IPS DF 6.9 (cell line): ENCODE data around the gene DCDC2C.
A peak's percentile ranks its signal among the peaks of the same experiment; 100 is the strongest.

ENCODE experiments used
- DNase-seq: peaks from one replicate; pipeline ENCODE4 v3.0.0-alpha.2; 2013; ENCODE audit warnings: low read depth, low spot score
- H3K27ac ChIP-seq: one replicate; pipeline ENCODE4 v1.5.1; 2013; ENCODE audit warnings: low read length, control low read depth
- H3K27me3 ChIP-seq: 2 replicates; pipeline ENCODE4 v1.6.1; 2013; ENCODE audit warnings: mild to moderate bottlenecking, low read length; ENCODE audit not compliant: control insufficient read depth, insufficient read depth
- H3K36me3 ChIP-seq: 2 replicates; pipeline ENCODE4 v1.6.1; 2013; ENCODE audit warnings: low read length; ENCODE audit not compliant: control insufficient read depth, insufficient read depth
- H3K4me1 ChIP-seq: 2 replicates; pipeline ENCODE4 v1.6.1; 2013; ENCODE audit warnings: low read length; ENCODE audit not compliant: control insufficient read depth, insufficient read depth
- H3K4me3 ChIP-seq: 2 replicates; pipeline ENCODE4 v1.5.1; 2013; ENCODE audit warnings: mild to moderate bottlenecking, low read length
- H3K9me3 ChIP-seq: 2 replicates; pipeline ENCODE4 v1.6.1; 2013; ENCODE audit warnings: low read length, inconsistent platforms; ENCODE audit not compliant: control insufficient read depth, insufficient read depth
- WGBS: extraction: QIAGEN DNeasy Blood & Tissue Kit; methylation state at CpG from one replicate; pipeline ENCODE4 v1.1.7; 2013; ENCODE audit warnings: mixed read lengths, missing lambda C conversion rate; ENCODE audit not compliant: insufficient read length, insufficient coverage; 5-methylcytosine and 5-hydroxymethylcytosine counted together

Gene DCDC2C

GRCh38 chr2:3770724-3771415 lies 67.5 kb downstream of the DCDC2C start:
- Histone ChIP-seq H3K36me3 (no peaks in the 10 kb centered on the region), H3K27me3 (no peaks in the 10 kb centered on the region), H3K4me3 (no peak overlapping the region), H3K9me3 (no peaks in the 10 kb centered on the region), H3K4me1 (no peaks in the 10 kb centered on the region), H3K27ac (no peak overlapping the region)
- WGBS: no CpG with 5 or more reads among the region's 19 CpGs
- DNase-seq: no peak

DNA sequence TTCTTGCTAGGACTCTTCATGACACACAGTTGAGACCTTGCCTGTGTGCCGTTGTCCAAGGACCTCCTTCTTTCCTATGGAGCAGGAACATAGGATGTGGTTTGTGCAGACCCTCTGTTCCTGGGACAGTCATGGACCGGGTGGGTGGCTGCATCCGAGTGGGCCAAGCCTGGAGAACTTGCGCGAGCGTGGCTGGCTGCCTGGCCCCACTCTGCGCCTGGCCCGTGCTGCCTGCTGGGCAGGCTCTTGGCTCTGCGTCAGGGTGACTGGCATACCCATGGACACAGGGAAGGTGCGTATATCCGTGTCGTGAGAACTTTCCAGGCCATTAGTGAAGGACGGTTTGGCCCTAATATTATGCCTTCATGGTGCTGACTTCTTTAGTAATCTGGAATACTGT lies 68.2 kb downstream of the DCDC2C start:
- DNase-seq: no peak
- Histone ChIP-seq H3K27me3 (no peaks in the 10 kb centered on the region), H3K27ac (no peak overlapping the region), H3K4me1 (no peaks in the 10 kb centered on the region), H3K4me3 (no peak overlapping the region), H3K36me3 (no peaks in the 10 kb centered on the region), H3K9me3 (no peaks in the 10 kb centered on the region)
- no CpG with 5 or more reads among the region's 13 CpGs for WGBS

DNA sequence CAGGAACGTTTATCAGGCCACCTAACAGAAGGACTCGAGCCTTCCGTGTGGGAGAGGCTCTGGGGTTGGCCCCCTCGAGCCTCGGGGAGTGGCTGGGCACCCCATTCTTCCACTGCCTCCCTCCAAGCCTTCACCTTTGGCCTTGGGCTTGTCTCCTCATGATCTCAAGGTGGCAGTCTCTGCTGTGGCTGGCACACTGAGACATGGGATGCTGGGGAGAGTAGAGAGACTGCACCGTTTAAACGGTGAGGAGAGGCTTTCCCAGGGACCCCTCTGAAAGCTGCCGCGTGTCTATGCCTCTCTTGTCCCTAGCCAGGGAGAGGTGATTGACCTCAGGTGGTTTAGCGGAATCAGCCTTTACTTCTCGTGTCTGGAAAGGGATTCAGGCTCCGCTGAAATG lies 71.0 kb downstream of the DCDC2C start:
- Histone ChIP-seq H3K27me3 (no peaks in the 10 kb centered on the region), H3K4me1 (no peaks in the 10 kb centered on the region)
- WGBS: no CpG with 5 or more reads among the region's 12 CpGs

DNA sequence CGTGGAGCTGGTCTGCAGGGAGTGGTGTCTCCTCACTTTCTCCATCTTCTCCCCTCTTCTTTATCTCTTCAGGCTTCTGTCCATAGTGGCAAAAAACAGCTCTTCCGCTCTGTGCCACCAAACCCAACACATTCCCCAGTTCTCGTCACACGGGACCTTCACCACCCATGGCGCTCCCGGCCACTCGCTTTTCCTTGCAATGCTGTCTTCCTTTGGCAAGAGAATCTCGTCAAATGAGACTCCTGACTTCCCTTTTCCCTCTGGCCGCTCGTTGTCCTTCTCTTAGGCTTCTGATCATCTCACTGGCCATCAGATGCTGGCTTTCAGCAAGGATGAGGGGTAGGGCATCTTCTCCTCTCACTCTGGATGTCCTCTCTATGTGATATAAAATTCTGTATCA lies 72.9 kb downstream of the DCDC2C start:
- no CpG with 5 or more reads among the region's 10 CpGs for WGBS
- no peaks in the 10 kb centered on the region for H3K9me3 ChIP-seq

More for the DNA sequence above, 71.0 kb downstream of the DCDC2C start:
- Histone ChIP-seq H3K4me3 (no peak overlapping the region), H3K36me3 (no peaks in the 10 kb centered on the region), H3K27ac (no peak overlapping the region), H3K9me3 (no peaks in the 10 kb centered on the region)
- DNase-seq: no peak

GRCh38 chr2:3777966-3778365 lies 74.6 kb downstream of the DCDC2C start:
- DNase-seq: no peak
- Histone ChIP-seq H3K36me3 (no peaks in the 10 kb centered on the region), H3K4me1 (no peaks in the 10 kb centered on the region), H3K4me3 (no peak overlapping the region), H3K9me3 (no peaks in the 10 kb centered on the region), H3K27me3 (no peaks in the 10 kb centered on the region), H3K27ac (no peak overlapping the region)
- no CpG with 5 or more reads among the region's 11 CpGs for WGBS

More for the DNA sequence above, 72.9 kb downstream of the DCDC2C start:
- Histone ChIP-seq H3K4me3 (no peak overlapping the region), H3K4me1 (no peaks in the 10 kb centered on the region), H3K27me3 (no peaks in the 10 kb centered on the region), H3K27ac (no peak overlapping the region), H3K36me3 (no peaks in the 10 kb centered on the region)
- DNase-seq: no peak

- Histone ChIP-seq H3K9me3 (no peaks in the 10 kb centered on the region), H3K27me3 (no peaks in the 10 kb centered on the region), H3K4me1 (no peaks in the 10 kb centered on the region), H3K36me3 (no peaks in the 10 kb centered on the region), H3K27ac (no peak overlapping the region), H3K4me3 (no peak overlapping the region)
- DNase-seq: no peak
- no CpG with 5 or more reads among the region's 24 CpGs for WGBS
Measured at GRCh38 chr2:3778851-3779495, 75.6 kb downstream of the DCDC2C start.

GRCh38 chr2:3779496-3780049 lies 76.2 kb downstream of the DCDC2C start:
- WGBS: no CpG with 5 or more reads among the region's 10 CpGs
- H3K27ac ChIP-seq: no peak overlapping the region

DNA sequence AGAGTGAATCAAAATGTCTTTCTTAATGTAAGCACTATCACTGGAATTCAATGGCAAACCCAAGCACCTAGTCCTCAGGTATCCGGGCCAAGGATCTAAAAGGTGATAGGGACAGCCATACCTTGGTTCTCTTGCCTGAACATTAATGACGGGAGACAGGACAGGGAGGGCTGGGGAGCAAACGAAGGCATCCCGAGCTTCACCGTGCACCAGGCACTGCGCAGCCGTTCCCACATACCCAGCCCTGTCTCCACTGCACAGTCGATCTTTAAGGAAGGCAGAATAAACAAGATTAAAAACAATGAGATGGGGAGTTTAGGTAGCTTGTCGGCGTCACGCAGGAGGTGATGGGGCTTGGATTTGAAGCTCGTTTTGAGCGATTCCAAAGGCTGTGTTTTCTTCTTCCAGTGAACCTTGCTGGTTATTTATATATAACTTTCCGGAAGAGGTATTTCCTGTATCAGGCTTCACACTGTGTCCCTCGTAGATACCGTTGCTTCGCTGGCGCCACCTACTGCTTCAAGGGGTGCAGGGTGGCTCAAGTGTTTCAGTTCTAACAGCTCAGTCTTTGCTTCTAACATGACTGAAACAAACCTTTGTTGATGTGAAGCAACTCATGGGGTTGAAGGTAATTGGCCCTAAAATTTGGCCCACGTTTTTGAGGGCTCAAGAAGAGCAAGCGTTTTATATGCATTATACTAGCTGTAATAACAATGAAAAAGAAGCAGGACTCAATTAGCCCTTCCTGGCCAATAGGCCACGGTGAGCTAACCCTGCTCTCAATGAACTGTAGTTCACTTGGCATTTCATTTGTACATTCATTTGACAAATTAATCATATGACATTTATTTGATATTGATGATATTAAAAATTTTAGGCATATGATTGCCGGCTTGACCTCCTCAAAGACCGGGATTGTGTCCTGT lies 77.4 kb downstream of the DCDC2C start:
- Histone ChIP-seq H3K9me3 (no peaks in the 10 kb centered on the region), H3K36me3 (no peaks in the 10 kb centered on the region), H3K27ac (no peak overlapping the region), H3K4me1 (peaks cover 2% of the 10 kb centered on the region), H3K27me3 (no peaks in the 10 kb centered on the region), H3K4me3 (no peak overlapping the region)
- peak; percentile 55 for DNase-seq
- no CpG with 5 or more reads among the region's 23 CpGs for WGBS

More at GRCh38 chr2:3779496-3780049, 76.2 kb downstream of the DCDC2C start:
- Histone ChIP-seq H3K4me3 (no peak overlapping the region), H3K9me3 (no peaks in the 10 kb centered on the region), H3K36me3 (no peaks in the 10 kb centered on the region), H3K4me1 (no peaks in the 10 kb centered on the region), H3K27me3 (no peaks in the 10 kb centered on the region)
- DNase-seq: no peak

- DNase-seq: no peak
- H3K27me3 ChIP-seq: no peaks in the 10 kb centered on the region
- H3K36me3 ChIP-seq: no peaks in the 10 kb centered on the region
- no peak overlapping the region for H3K27ac ChIP-seq
- WGBS: no CpG with 5 or more reads among the region's 4 CpGs
- no peak overlapping the region for H3K4me3 ChIP-seq
- H3K4me1 ChIP-seq: peaks cover 2% of the 10 kb centered on the region
- H3K9me3 ChIP-seq: no peaks in the 10 kb centered on the region
Measured at GRCh38 chr2:3784731-3785130, 81.4 kb downstream of the DCDC2C start.

DNA sequence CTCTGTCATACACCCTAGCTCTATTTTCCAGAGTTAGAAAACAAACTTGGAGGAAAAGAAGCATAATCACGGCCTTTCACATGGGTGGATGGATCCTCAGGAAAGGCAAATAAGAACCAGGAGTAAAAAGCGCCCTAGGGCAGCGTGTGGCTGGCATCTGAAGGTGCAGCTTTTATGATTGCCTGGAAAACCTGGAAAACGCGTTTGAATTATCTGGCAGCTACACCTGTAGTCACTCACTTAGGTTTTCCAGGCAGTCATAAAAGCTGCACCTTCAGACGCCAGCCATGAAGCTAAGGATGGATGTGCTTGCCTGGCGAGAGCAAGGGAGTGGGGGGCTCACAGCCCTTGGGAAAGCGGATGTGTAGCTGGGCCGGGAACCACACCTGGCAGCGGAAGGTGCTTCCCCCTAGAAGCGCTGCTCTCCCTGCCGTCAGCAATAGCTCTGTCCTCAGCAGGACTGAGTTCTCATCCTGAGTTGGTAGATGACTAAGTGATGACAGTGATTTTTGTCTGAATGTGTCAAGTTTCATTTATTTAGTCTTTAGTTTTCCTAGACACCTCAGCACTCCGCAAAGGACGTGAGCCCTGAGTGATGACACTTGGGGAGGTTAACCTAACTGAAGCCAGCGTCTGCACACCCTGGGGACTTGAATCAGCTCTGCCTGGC lies 82.0 kb downstream of the DCDC2C start:
- Histone ChIP-seq H3K9me3 (no peaks in the 10 kb centered on the region), H3K4me1 (peaks cover 2% of the 10 kb centered on the region), H3K27me3 (no peaks in the 10 kb centered on the region), H3K36me3 (no peaks in the 10 kb centered on the region), H3K4me3 (no peak overlapping the region), H3K27ac (no peak overlapping the region)
- DNase-seq: no peak
- WGBS: no CpG with 5 or more reads among the region's 15 CpGs
